ENCODE results near the gene SPEF1.

DNA sequence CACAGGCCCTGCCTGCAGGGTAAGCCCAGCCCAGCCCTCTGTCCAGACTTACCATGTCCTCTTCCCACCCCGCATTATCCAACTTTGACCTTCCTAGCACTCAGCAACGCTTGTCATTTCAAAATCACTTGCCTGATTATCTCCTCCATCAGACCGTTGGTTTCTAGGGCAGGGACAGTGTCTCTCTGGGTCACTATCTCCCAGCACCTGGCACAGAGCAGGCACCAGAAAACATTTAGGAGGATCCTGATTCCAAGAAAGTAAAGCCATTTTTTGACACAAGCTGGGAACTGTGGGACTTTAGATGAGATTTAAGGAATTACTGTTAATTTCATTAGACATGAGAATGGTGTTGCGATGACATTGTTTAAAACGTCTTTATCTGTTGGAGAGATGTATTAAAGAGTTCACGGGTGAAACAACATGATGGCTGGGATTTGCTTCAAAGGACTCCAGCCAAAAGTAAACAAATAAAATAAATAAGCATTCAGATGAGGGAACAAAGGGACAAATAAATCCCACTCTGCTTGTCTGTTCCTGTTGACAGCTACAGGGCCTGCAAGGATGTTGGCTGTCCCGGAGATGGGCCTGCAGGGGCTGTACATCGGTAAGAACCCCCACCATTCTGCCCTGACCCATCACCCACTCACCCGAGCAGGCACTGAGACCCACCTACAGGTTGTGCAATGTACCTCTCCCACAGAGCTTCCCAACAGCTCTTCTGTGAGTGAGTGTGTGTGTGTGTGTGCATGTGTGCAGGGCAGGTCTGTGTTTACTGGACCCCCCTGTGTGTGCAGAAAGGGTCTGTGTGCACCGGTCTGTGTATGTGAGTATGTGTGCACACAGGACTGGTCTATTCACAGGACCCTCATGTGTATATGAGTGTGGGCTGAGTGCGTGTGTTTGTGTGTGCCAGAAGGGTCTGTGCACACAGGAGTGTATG, 42.9 kb downstream of the SPEF1 start:
- no peak for TF ChIP-seq POLR2A (IDR thresholded peaks at IDR 0.05)
- TF ChIP-seq, protein P1, sequence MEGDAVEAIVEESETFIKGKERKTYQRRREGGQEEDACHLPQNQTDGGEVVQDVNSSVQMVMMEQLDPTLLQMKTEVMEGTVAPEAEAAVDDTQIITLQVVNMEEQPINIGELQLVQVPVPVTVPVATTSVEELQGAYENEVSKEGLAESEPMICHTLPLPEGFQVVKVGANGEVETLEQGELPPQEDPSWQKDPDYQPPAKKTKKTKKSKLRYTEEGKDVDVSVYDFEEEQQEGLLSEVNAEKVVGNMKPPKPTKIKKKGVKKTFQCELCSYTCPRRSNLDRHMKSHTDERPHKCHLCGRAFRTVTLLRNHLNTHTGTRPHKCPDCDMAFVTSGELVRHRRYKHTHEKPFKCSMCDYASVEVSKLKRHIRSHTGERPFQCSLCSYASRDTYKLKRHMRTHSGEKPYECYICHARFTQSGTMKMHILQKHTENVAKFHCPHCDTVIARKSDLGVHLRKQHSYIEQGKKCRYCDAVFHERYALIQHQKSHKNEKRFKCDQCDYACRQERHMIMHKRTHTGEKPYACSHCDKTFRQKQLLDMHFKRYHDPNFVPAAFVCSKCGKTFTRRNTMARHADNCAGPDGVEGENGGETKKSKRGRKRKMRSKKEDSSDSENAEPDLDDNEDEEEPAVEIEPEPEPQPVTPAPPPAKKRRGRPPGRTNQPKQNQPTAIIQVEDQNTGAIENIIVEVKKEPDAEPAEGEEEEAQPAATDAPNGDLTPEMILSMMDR (IDR thresholded peaks at IDR 0.05): no peak
